ENCODE results near the gene PHF21A. TPM values are rescaled to one million over a fixed set of nuclear protein-coding genes. Genes with fewer than 3 reads are reported as not detected.

The PHF21A gene
- total RNA-seq, 1 donor from 2014 or later, result 66.8 TPM

GRCh38 chr11:45973601-45974000 lies 147.7 kb downstream of the PHF21A start:
- H3K9me3 ChIP-seq, result no peaks in the 10 kb centered on the region
- no peak for DNase-seq (ENCODE audit: extremely low spot score in 2 of 2)
- H3K36me3 ChIP-seq, result peaks cover 0 to 33% of the 10 kb centered on the region in 2 donors
- no peak overlapping the region for H3K27ac ChIP-seq
- intact Hi-C loops (cut with DNase I), result no loop called here
- H3K4me3 ChIP-seq, result no peak overlapping the region
- H3K4me1 ChIP-seq, result no peaks in the 10 kb centered on the region
- TF ChIP-seq POLR2AphosphoS5 (IDR thresholded peaks at IDR 0.05; ENCODE audit: insufficient read depth in 1 of 2, low read depth in 1 of 2) (no peak), POLR2A (IDR thresholded peaks at IDR 0.05) (no peak), CTCF (IDR thresholded peaks at IDR 0.05) (no peak)
- H3K27me3 ChIP-seq, result no peaks in the 10 kb centered on the region

- H3K4me3 ChIP-seq, result no peak overlapping the region
- TF ChIP-seq CTCF (IDR thresholded peaks at IDR 0.05), result no peak
- TF ChIP-seq POLR2A (IDR thresholded peaks at IDR 0.05), result no peak
- no peak for TF ChIP-seq POLR2AphosphoS5 (IDR thresholded peaks at IDR 0.05; ENCODE audit: insufficient read depth in 1 of 2, low read depth in 1 of 2)
- H3K27ac ChIP-seq, result no peak overlapping the region
- no peaks in the 10 kb centered on the region for H3K27me3 ChIP-seq
- no peak for DNase-seq (ENCODE audit: extremely low spot score in 2 of 2)
- H3K4me1 ChIP-seq, result no peaks in the 10 kb centered on the region
- intact Hi-C loops (cut with DNase I), result no loop called here
- peaks cover 0 to 26% of the 10 kb centered on the region in 2 donors for H3K36me3 ChIP-seq
- H3K9me3 ChIP-seq, result no peaks in the 10 kb centered on the region
These were observed 152.4 kb downstream of the PHF21A start for GRCh38 chr11:45968901-45969300.

- no peaks in the 10 kb centered on the region for H3K4me1 ChIP-seq
- intact Hi-C loops (cut with DNase I), result no loop called here
- TF ChIP-seq CTCF (IDR thresholded peaks at IDR 0.05) (no peak), POLR2AphosphoS5 (IDR thresholded peaks at IDR 0.05; ENCODE audit: insufficient read depth in 1 of 2, low read depth in 1 of 2) (no peak), POLR2A (IDR thresholded peaks at IDR 0.05) (no peak)
- no peak overlapping the region for H3K27ac ChIP-seq
- no peaks in the 10 kb centered on the region for H3K27me3 ChIP-seq
- no peak for DNase-seq (ENCODE audit: extremely low spot score in 2 of 2)
- no peaks in the 10 kb centered on the region for H3K9me3 ChIP-seq
- H3K4me3 ChIP-seq, result no peak overlapping the region
- peaks cover 0 to 26% of the 10 kb centered on the region in 2 donors for H3K36me3 ChIP-seq
These were observed 153.7 kb downstream of the PHF21A start for GRCh38 chr11:45967506-45967905.

GRCh38 chr11:45964911-45965389 lies 156.3 kb downstream of the PHF21A start:
- H3K36me3 ChIP-seq, result peaks cover 0 to 10% of the 10 kb centered on the region in 2 donors
- DNase-seq (ENCODE audit: extremely low spot score in 2 of 2), result no peak

More at GRCh38 chr11:45964911-45965389, 156.3 kb downstream of the PHF21A start:
- intact Hi-C loops (cut with DNase I), result no loop called here
- Histone ChIP-seq H3K9me3 (no peaks in the 10 kb centered on the region), H3K4me1 (no peaks in the 10 kb centered on the region), H3K27me3 (no peaks in the 10 kb centered on the region), H3K4me3 (no peak overlapping the region), H3K27ac (peak overlapping the region; percentile 48)
- peak in 1 of 2 donors; percentile 84 for TF ChIP-seq POLR2AphosphoS5 (IDR thresholded peaks at IDR 0.05; ENCODE audit: insufficient read depth in 1 of 2, low read depth in 1 of 2)
- TF ChIP-seq POLR2A (IDR thresholded peaks at IDR 0.05), result no peak
- peak; percentile 66 to 94 (median 93) for TF ChIP-seq CTCF (IDR thresholded peaks at IDR 0.05)
